GM18861 (cell line): ENCODE measurements around the gene ANKRD23.

ENCODE experiments used
- ATAC-seq: cut with Tn5 transposase; IDR thresholded peaks from one replicate; pipeline ENCODE4 v1.9.1; 2021; ENCODE audit not compliant: unreplicated experiment

The ANKRD23 gene

GRCh38 chr2:96877631-96878092, 33.8 kb upstream of the ANKRD23 start:
- ATAC-seq, result no peak

GRCh38 chr2:96877042-96877451, 33.2 kb upstream of the ANKRD23 start:
- ATAC-seq, result no peak

DNA sequence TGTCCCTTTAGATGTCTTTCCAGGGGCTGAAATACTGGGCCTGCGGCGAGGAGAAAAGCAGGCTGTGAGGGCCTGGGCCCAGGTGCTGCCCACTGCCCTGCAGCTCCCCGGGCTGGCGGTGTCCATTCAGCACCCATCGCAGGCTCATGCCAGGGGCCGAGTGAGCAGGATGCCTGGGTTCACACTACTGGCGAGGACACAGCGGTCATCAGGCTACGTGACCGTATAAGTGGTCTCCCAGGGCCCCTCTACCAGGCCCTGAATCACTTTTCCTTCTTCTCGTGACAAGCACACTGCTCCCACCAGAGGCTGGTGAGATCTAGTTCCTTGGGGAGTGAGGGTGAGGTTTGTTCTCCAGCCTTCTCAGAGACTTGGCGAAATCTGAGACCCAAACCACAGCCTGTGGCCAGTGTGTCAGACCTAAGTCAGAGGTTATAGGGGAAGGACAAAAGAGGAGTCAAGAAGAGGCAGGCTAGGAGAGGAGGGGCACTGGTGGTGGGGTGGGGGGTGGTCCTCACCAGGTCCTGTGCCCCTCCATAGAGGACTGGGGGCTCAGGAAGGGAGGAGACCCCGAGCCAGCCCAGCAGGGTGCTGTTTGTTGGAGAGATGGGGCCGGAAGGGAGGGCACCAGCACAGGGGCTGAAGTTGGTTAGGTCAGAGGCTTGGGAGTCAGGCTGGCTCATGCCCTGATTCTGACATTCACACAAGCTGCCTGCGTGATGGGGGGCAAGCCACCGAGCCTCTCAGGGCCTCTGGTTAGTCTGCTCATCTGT, 32.6 kb upstream of the ANKRD23 start:
- ATAC-seq, result no peak

DNA sequence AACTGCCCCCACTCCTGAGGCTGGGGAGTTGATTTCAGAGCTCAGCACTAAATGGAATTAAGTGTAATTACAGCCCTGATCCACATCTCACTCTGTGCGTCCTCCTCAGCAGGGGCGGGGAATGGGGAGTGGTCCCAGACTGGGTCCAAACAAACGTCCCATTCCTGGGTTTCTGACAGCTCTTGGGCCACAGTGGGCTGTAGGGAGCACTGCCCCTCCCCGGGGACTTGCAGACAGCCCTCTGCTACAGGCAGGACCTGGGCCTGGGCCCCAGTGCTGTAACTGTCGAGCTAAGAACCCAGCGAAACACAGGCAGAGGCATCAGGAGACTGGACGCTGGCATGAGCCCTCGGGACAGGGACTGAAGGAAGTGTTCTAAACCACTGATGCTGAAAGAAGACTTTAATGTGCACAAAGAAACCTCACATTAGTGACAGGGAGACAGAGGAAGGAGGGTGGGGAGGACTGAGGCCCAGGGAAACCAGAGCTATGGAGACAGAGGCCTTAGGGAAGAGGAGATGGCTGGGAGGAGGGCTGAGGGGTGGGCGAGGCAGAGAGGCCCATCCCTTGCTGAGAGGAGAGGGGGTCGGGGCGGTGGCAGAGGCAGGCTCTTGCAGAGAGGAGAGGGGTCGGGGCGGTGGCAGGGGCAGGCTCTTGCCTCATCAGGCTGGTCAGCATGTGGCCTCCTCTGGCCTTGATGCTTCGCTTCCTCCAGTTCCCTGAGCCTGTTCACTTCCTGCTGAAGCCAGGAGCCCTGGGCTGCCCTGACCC, 31.9 kb upstream of the ANKRD23 start:
- no peak for ATAC-seq

DNA sequence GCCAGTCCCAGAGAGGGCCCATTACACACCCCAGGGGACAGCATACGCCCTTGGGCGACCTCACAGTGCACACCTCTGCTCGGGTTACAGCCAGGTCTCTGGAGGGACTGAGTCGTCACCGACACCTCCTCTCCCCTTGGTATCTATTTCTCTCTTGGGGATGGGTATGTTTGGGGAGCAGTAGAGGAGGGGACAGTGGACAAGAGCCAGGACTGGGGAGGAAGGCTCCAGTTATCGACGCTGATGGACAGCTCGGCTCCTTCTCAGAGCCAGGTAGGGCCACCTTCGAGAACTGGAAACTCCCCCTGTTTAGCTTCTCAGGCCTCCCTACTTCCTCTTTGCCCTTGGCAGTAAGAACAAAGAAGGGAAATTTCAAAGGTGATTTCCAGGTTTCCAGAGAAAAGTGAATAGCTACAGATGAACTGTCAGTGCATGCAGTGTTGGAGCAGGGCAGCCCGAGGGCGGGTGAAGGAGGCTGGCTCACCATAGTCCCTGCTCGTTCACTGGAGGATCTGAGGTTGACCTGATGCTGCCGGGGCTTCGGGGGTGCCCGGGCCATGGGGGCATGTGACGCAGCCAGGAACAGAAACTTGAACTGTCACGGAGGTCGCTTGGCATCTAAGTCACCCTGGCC, 30.5 kb upstream of the ANKRD23 start:
- peak; percentile 50 for ATAC-seq

DNA sequence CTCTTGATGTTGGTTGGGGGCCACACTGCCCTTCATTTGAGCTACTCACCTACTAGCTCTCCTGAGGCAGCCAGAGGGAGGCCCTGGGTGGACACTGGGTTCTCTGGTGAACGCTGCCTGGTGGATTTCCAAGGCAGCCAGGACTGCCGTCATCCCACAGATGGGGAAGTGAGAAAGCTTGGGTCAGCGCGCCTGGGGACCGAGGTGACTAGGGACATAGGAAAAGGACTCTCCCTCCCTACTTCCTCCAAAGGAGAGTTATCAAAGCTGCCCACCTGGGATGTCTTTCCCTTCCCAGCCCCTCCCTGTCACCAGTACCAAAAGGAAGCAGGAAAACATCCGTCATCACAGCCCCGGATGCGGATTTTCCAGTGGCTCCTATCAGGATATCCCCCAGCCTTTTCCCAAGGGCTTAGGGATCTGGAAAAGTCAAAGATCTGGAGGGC, 29.9 kb upstream of the ANKRD23 start:
- no peak for ATAC-seq

GRCh38 chr2:96872591-96873349, 28.9 kb upstream of the ANKRD23 start:
- no peak for ATAC-seq

- no peak for ATAC-seq
Observed at GRCh38 chr2:96870626-96871255, 26.9 kb upstream of the ANKRD23 start.

GRCh38 chr2:96869822-96870625, 26.2 kb upstream of the ANKRD23 start, which contains the start of gene SEMA4C:
SEMA4C (minus strand) TSS chr2:96870080; CDS start chr2:96867886, 2,194 bp downstream.
- ATAC-seq, result no peak

DNA sequence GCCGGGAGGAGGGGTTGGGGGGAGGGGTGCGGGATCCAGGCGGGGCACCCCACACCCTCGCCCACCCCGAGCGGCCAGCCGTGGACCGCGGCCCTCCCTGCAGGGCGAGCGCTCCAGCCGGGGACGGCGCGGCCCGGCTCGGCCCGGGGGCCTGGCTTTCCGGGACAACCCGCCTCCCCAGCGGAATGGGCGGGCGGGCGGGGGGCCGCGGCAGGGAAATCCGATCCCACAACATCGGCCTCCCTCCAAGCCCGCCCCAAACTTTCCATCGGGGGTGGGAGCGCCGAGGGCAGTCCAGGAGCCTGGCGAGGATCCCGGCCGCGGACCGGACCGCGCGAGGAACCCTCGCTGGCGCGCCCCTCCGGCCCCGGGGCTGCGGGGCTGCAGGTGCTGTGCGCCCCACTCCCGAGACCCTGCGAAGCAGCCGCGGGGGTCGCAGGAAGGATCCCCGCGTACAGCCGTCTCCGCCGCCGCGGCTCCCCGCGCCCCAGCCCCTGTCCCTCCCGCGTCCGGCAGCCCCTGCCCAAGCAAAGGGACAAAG, 25.5 kb upstream of the ANKRD23 start:
- no peak for ATAC-seq

DNA sequence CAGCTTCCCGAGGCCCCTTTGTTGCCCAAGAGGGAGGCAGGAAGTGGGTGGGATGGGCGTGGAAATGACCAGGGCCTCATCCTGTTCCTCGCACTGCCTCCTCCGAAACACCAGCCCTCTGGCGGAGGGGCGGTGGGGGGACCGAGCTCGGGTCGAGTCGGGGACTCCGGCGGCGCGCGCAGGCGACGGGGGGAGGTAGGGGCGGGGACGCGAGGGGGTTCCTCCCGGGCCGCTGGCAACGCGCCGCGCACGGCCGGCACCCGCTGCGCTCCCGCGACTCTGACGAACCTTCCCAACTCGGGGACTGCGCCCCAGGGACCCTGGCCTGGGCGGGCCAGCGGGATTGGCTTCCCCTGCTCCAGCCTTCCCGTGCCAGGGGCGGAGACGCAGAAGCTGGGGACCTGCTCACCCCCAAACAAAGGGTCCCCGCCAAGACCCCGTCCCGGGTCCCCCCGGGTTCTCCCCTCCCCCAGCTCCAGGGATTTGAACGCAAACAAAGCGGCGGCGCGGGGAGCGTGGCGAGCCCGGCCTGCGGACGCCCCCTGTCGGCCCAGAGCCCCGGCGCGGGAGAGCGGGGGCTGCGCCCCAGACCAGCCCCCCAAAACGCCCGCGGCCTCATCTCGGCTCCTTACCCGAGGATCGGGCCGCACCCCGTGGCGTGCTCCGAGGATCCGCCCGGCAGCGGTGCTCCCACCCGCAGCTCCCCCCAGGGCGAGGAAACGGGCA, 24.9 kb upstream of the ANKRD23 start:
- no peak for ATAC-seq

DNA sequence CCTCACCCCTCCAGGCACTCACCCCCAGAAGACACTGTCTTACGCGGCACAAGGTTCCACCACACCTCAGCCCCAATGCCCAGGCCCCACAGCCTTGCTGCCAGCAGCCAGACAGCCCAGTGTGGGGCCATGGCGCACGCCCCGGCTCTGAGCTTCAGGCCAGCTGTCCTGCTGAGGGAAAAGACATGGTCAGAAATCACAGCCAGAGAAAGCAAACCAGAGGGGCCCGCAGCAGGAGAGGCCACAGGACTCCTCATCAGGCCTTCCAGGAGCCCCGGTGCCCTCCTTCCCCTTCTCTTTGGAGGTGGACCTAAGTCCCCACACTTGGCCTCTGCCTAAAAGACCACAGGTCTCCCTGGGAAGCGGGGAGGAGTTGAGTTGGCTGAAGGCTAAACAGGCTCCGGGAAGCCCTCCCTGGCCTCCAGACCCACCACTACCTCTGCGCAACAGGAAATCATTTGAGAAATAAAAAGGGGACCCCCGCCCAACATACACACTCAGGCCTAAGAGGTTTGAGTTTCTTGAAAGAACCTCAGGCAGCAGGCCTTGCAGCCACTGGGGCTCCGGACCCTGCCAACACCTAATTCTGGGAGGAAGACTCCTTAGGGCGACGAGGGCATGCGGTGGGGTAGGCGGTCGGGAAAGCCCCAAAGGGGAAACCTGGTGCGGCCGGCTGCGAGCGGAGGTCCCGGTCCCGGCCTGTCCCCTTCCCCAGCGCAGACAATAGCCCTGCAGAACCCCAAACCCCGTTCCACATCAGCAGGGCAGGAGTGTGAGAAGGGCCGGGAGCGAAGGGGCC, 24.1 kb upstream of the ANKRD23 start:
- ATAC-seq, result no peak

DNA sequence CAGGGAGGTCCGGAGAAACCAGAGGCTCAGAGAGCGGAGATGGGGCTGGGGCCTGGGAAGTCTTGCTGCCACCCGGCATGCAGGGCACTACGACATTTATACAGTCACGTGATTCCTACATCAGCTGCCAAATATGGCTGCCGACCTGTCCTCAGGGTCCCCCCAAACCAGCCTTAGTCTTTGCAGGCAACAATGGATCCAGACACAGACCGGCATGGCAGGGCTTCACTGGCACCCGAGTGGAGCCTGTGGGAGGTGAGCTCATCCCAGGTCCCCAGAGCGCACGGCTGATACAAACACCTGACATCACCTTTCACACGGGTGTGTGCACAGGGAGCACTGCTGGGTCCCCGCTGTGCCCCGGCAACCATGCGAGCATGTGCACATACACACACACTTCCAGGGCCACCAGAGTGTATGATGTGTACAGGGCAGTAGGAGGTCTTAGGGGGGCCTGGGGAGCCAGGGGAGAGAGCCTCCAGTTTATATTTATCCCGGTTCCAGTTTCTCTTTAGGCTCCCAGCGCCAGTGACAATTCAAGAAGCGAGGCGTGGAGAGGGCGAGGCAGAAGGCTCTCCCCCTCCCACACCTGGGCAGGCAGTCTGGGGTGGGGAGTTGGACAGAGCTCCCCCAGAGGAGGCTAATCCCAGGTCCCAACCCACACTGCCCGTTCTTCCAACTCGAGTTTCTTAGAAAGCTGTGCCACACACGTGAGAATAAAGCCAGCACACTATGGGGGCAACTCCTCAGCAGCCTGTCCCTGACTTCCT, 23.4 kb upstream of the ANKRD23 start:
- ATAC-seq, result no peak

DNA sequence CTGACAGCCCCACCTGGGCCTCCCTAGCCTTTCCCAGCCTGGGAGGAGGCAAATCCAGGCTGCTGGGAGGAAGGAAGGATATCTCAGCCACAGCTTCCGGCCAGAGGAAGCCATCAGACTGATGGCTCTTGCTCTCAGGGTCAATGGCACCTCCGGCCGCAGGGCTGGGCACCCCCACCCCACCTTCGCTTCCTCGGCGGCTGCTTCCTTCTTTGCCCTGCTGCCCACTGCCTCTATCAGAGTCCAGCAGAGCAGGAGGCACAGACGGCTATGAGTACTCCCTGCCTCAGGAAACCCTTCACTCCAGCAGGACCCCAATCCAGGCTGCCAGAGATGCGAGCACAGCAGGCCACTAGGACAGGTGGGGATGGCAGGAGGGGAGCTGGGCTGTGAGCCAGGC, 22.8 kb upstream of the ANKRD23 start:
- ATAC-seq, result no peak

GRCh38 chr2:96866149-96866548, 22.3 kb upstream of the ANKRD23 start:
- no peak for ATAC-seq

DNA sequence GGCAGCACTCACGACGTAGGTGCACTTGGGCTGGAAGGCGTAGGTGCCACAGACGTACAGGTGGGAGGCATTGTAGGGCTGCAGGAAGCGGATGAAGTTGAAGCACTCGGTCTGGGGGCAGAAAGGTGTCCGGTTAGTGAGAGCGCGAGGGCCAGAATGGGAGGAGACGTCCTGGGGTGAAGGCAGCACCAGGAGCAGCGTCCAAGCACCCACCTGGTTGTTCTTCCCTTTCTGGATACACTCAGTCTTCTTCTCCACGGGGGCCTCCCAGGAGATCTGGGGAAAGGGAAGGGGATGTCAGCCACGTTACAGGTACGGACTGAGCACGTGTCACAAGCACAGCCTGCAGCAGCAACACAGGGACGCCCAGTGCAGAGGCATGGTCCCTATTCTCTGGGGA, 21.8 kb upstream of the ANKRD23 start:
- ATAC-seq, result no peak
